IMR-90 (cell line): ENCODE measurements around the gene NTRK2.

Experiments
- FOS ChIP-seq: fragments of 150-350 bp; IDR thresholded peaks from 2 replicates; pipeline ENCODE4 v1.6.1; 2016; ENCODE audit warnings: low read depth, low read length
- MXI1 ChIP-seq: IDR thresholded peaks from 2 replicates; pipeline ENCODE4 v1.6.1; 2012; ENCODE audit warnings: low read depth, mild to moderate bottlenecking, low read length, moderate library complexity, borderline replicate concordance
- POLR2A ChIP-seq: IDR thresholded peaks from 2 replicates; pipeline ENCODE4 v1.6.1; 2012; ENCODE audit warnings: mild to moderate bottlenecking, low read depth, low read length
- RFX5 ChIP-seq: IDR thresholded peaks from 2 replicates; pipeline ENCODE4 v1.8.0; 2012; ENCODE audit warnings: low read depth, mild to moderate bottlenecking, low read length, moderate library complexity
- SMC3 ChIP-seq: fragments of 150-350 bp; IDR thresholded peaks from 2 replicates; pipeline ENCODE4 v1.6.1; 2016; ENCODE audit warnings: low read depth, mild to moderate bottlenecking, antibody characterized with exemption, low read length, moderate library complexity
- TF ChIP-seq, protein P1 (sequence below): conservative IDR thresholded peaks from 2 replicates; pipeline ENCODE4 v1.5.1; 2012; ENCODE audit warnings: mild to moderate bottlenecking, low read depth, low read length, improper control_type of control experiment
- TF ChIP-seq, protein P2 (sequence below): fragments of 150-350 bp; IDR thresholded peaks from 2 replicates; pipeline ENCODE4 v1.6.1; 2017; ENCODE audit warnings: mild to moderate bottlenecking, antibody characterized with exemption, low read length, low read depth
- TF ChIP-seq, protein P3 (sequence below): fragments of 150-350 bp; IDR thresholded peaks from 2 replicates; pipeline ENCODE4 v1.6.1; 2016; ENCODE audit warnings: low read depth, mild to moderate bottlenecking, low read length, moderate library complexity, borderline replicate concordance

DNA sequence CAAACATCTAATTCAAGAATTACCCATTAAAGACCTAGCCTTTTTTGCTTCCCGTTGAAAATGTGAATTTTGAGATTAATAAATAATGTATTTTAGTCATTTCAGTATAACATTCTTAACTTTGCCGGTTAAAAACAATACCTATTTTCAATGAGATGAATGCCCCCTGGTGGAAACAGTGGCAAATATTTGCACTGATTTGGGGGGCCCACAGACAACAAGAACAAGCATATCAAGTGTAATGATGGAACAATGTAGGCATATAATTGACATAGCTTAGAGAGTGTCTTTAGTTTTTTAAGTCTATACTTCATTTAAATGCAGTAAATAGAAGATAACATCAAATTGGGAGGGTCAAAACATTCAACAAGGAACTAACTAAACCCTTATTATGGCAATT, 111.9 kb downstream of the NTRK2 start:
- TF ChIP-seq POLR2A = no peak
- TF ChIP-seq, protein P1, sequence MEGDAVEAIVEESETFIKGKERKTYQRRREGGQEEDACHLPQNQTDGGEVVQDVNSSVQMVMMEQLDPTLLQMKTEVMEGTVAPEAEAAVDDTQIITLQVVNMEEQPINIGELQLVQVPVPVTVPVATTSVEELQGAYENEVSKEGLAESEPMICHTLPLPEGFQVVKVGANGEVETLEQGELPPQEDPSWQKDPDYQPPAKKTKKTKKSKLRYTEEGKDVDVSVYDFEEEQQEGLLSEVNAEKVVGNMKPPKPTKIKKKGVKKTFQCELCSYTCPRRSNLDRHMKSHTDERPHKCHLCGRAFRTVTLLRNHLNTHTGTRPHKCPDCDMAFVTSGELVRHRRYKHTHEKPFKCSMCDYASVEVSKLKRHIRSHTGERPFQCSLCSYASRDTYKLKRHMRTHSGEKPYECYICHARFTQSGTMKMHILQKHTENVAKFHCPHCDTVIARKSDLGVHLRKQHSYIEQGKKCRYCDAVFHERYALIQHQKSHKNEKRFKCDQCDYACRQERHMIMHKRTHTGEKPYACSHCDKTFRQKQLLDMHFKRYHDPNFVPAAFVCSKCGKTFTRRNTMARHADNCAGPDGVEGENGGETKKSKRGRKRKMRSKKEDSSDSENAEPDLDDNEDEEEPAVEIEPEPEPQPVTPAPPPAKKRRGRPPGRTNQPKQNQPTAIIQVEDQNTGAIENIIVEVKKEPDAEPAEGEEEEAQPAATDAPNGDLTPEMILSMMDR = peak; percentile 44
- TF ChIP-seq RFX5 = no peak
- TF ChIP-seq, protein P2, sequence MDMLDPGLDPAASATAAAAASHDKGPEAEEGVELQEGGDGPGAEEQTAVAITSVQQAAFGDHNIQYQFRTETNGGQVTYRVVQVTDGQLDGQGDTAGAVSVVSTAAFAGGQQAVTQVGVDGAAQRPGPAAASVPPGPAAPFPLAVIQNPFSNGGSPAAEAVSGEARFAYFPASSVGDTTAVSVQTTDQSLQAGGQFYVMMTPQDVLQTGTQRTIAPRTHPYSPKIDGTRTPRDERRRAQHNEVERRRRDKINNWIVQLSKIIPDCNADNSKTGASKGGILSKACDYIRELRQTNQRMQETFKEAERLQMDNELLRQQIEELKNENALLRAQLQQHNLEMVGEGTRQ = no peak
- no peak for TF ChIP-seq FOS
- peak; percentile 37 for TF ChIP-seq SMC3
- TF ChIP-seq, protein P3, sequence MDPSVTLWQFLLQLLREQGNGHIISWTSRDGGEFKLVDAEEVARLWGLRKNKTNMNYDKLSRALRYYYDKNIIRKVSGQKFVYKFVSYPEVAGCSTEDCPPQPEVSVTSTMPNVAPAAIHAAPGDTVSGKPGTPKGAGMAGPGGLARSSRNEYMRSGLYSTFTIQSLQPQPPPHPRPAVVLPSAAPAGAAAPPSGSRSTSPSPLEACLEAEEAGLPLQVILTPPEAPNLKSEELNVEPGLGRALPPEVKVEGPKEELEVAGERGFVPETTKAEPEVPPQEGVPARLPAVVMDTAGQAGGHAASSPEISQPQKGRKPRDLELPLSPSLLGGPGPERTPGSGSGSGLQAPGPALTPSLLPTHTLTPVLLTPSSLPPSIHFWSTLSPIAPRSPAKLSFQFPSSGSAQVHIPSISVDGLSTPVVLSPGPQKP = no peak
- TF ChIP-seq MXI1 = no peak
